ENCODE results near the gene RTL1. TPM values are rescaled to one million over a fixed set of nuclear protein-coding genes. Genes with fewer than 3 reads are reported as not detected.
A peak's percentile ranks its signal among the peaks of the same experiment; 100 is the strongest.

The RTL1 gene
- total RNA-seq, 1 donor from 2014 or later = 0.15 TPM

DNA sequence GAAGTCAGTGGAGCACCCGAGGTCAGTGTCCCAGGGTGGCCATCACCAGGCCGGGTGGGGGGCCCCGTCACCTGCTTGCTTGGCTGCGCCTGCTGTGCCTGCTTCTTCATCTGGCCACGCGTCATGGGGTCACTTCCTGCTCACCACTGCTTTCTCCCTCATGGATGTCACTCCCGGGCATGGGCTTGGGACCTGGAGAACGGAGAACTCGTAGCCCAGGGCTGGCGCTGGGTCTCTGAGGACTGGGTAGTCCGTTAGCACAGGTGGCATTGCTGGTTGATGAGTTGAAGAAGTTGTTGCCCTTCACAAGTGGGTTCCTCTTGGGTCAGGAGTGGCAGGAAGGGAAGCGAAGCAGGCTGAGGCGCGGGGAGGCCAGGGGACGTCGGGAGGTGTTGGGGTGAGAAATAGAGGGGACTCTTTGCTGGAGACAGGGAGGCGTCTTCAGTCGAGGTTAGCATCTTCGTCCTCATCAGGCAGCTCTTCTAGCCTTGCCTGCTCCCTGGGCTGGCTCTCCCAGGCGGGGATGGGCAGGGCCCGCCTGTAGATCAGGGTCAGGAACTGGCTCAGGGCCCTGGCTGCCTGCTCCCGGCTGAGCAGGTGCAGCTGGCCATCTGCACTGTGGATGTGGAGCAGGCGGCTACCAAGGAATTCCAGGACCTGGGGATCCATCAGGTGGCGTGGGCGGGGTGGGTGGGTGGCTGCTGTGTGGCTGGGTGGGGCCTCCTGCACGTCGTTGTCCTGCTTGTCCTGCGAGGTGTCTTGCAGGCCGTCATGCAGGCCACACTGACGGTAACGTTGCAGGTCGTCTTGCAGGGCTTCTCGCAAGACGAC, 23.0 kb downstream of the RTL1 start:
- no peak overlapping the region for H3K4me3 Mint-ChIP-seq
- Histone ChIP-seq H4K20me1 (ENCODE audit: low read depth) (no peaks in the 10 kb centered on the region), H2AFZ (replicated peaks) (no peak overlapping the region), H3K4me1 (peaks cover under 1% of the 10 kb centered on the region), H3K4me2 (no peak overlapping the region), H3K79me2 (ENCODE audit: low read depth) (no peaks in the 10 kb centered on the region), H3K4me3 (no peak overlapping the region), H3K27me3 (no peaks in the 10 kb centered on the region), H3K36me3 (no peaks in the 10 kb centered on the region), H3K9ac (no peak overlapping the region), H3F3A (ENCODE audit: low read depth) (no peaks in the 10 kb centered on the region), H3K9me3 (ENCODE audit: low read depth) (no peaks in the 10 kb centered on the region), H3K27ac (no peak overlapping the region)
- peak overlapping the region; percentile 43 for H3K27ac Mint-ChIP-seq
- H3K4me1 Mint-ChIP-seq = no peaks in the 10 kb centered on the region
- peaks cover 12% of the 10 kb centered on the region for H3K27me3 Mint-ChIP-seq (ENCODE audit: insufficient read depth, low read depth)
- H3K36me3 Mint-ChIP-seq = no peaks in the 10 kb centered on the region
- H3K9me3 Mint-ChIP-seq = peaks cover 35% of the 10 kb centered on the region
- no peak for DNase-seq (ENCODE audit: low spot score)
- no peak for TF ChIP-seq EZH2phosphoT487 (IDR thresholded peaks at IDR 0.05)
- TF ChIP-seq EZH2 (IDR thresholded peaks at IDR 0.05) = no peak
- TF ChIP-seq, protein P1, sequence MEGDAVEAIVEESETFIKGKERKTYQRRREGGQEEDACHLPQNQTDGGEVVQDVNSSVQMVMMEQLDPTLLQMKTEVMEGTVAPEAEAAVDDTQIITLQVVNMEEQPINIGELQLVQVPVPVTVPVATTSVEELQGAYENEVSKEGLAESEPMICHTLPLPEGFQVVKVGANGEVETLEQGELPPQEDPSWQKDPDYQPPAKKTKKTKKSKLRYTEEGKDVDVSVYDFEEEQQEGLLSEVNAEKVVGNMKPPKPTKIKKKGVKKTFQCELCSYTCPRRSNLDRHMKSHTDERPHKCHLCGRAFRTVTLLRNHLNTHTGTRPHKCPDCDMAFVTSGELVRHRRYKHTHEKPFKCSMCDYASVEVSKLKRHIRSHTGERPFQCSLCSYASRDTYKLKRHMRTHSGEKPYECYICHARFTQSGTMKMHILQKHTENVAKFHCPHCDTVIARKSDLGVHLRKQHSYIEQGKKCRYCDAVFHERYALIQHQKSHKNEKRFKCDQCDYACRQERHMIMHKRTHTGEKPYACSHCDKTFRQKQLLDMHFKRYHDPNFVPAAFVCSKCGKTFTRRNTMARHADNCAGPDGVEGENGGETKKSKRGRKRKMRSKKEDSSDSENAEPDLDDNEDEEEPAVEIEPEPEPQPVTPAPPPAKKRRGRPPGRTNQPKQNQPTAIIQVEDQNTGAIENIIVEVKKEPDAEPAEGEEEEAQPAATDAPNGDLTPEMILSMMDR (IDR thresholded peaks at IDR 0.05) = no peak

DNA sequence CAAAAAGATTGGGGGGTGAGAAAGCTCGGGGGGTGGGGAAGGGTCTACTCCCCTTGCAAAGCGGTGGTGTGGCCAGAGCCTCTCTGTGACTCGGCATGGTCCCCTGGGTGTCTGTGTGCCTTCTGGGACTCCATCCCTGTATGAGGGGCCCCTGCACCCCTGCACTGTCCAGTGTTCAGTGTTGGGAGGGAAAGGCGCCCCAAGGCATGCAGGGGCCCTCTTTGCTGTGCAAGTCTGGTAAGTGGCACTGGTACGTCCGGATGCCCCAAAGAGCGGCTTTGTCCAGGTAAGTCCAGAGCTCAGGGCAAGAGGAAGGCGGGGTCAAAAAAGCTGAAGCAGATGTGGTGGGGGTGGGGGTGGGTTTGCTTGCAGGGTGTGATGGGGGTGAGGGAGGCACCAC, 23.7 kb downstream of the RTL1 start:
- Histone ChIP-seq H2AFZ (replicated peaks) (no peak overlapping the region), H3K27me3 (no peaks in the 10 kb centered on the region), H3F3A (ENCODE audit: low read depth) (no peaks in the 10 kb centered on the region), H4K20me1 (ENCODE audit: low read depth) (no peaks in the 10 kb centered on the region), H3K4me3 (no peak overlapping the region), H3K79me2 (ENCODE audit: low read depth) (no peaks in the 10 kb centered on the region), H3K27ac (no peak overlapping the region), H3K9ac (no peak overlapping the region), H3K36me3 (no peaks in the 10 kb centered on the region), H3K4me2 (no peak overlapping the region), H3K9me3 (ENCODE audit: low read depth) (no peaks in the 10 kb centered on the region), H3K4me1 (no peaks in the 10 kb centered on the region)
- DNase-seq (ENCODE audit: low spot score) = no peak
- Mint-ChIP-seq H3K36me3 (no peaks in the 10 kb centered on the region), H3K9me3 (peaks cover 33% of the 10 kb centered on the region), H3K4me3 (no peak overlapping the region), H3K27ac (no peak overlapping the region), H3K4me1 (no peaks in the 10 kb centered on the region), H3K27me3 (ENCODE audit: insufficient read depth, low read depth) (peaks cover 12% of the 10 kb centered on the region)
- TF ChIP-seq, protein P1 (IDR thresholded peaks at IDR 0.05) = no peak
- no peak for TF ChIP-seq EZH2phosphoT487 (IDR thresholded peaks at IDR 0.05)
- no peak for TF ChIP-seq EZH2 (IDR thresholded peaks at IDR 0.05)

DNA sequence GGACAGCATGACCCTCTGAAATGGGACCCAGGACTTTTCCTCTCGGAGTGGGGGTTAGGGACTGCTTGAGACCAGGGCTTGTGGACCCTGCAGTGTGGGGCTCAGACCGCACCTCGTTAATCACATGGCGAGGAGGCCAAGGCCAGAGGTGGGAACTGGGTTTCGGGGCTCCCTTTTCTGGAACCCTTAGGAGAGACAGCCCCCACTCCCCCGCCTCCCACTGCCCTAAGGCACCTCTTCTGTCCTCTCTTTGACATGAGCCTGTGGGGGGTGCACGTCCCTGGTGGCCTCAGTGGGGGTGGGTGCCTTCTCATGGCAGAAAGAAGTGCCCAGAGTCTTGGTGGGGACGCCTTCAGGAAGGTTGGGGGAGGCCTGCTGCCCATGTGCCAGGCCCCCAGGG, 24.3 kb downstream of the RTL1 start:
- Histone ChIP-seq H3F3A (ENCODE audit: low read depth) (no peaks in the 10 kb centered on the region), H3K79me2 (ENCODE audit: low read depth) (no peaks in the 10 kb centered on the region), H3K27me3 (no peaks in the 10 kb centered on the region), H3K27ac (no peak overlapping the region), H3K4me3 (no peak overlapping the region), H3K9ac (no peak overlapping the region), H3K36me3 (no peaks in the 10 kb centered on the region), H2AFZ (replicated peaks) (no peak overlapping the region), H4K20me1 (ENCODE audit: low read depth) (no peaks in the 10 kb centered on the region), H3K4me2 (no peak overlapping the region), H3K9me3 (ENCODE audit: low read depth) (no peaks in the 10 kb centered on the region), H3K4me1 (no peaks in the 10 kb centered on the region)
- peaks cover 12% of the 10 kb centered on the region for H3K27me3 Mint-ChIP-seq (ENCODE audit: insufficient read depth, low read depth)
- no peaks in the 10 kb centered on the region for H3K36me3 Mint-ChIP-seq
- no peak for TF ChIP-seq EZH2 (IDR thresholded peaks at IDR 0.05)
- TF ChIP-seq, protein P1 (IDR thresholded peaks at IDR 0.05) = no peak
- no peak for TF ChIP-seq EZH2phosphoT487 (IDR thresholded peaks at IDR 0.05)
- no peak for DNase-seq (ENCODE audit: low spot score)
- H3K4me3 Mint-ChIP-seq = no peak overlapping the region
- H3K9me3 Mint-ChIP-seq = peaks cover 28% of the 10 kb centered on the region
- H3K27ac Mint-ChIP-seq = no peak overlapping the region
- no peaks in the 10 kb centered on the region for H3K4me1 Mint-ChIP-seq
